ENCODE measurements around the gene SMPD3. TPM values are rescaled to one million over a fixed set of nuclear protein-coding genes. Genes with fewer than 3 reads are reported as not detected.

SMPD3 gene
- total and polyA plus RNA-seq, 2 of the 8 experiments (the other 6 are each of a cell fraction or from before 2014, with no cell fraction given): 0.39 to 1.3 TPM

DNA sequence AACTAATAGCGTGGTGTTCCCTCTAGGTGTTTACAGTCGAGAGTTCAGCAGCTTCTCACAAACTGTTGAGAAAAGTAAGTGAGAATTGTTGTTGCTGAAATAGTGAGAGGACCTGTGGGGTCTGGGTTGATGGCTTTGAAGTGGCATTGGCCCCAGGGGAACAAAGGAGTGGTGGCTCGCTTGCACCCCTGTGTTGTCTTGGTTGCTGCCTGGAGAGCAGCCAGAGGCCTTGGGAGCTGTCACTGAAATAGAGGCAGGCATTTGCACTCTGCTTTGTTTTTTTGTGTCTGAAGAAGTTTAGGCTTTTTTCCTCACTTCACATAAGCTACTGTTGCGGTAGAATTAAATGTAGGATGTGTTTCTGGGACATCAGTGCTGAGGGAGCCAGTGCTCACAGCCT, 100.7 kb downstream of the SMPD3 start (continued):
- TF ChIP-seq RXRA (IDR thresholded peaks at IDR 0.05; ENCODE audit: insufficient read depth, low read depth, low read length): no peak
